ENCODE data around the gene IL6R.

GRCh38 chr1:154497026-154497806, 92.1 kb downstream of the IL6R start:
- TF ChIP-seq CTCF (IDR thresholded peaks at IDR 0.05) (no peak), POLR2AphosphoS5 (IDR thresholded peaks at IDR 0.05) (no peak), EP300 (IDR thresholded peaks at IDR 0.05) (no peak), POLR2A (IDR thresholded peaks at IDR 0.05) (no peak)

Data from suprapubic skin (tissue), 4 donors.